Ectodermal cell (in vitro differentiated cells): Measurements from ENCODE around the gene TXNDC17.

Experiments used
- H3K27ac ChIP-seq: 2 replicates; pipeline ENCODE4 v1.7.0; 2013; ENCODE audit warnings: mild to moderate bottlenecking, low read depth, low read length; ENCODE audit not compliant: insufficient read depth, poor library complexity, severe bottlenecking
- H3K27me3 ChIP-seq: 2 replicates; pipeline ENCODE4 v1.7.0; 2013; ENCODE audit warnings: mild to moderate bottlenecking, low read length; ENCODE audit not compliant: insufficient read depth, control insufficient read depth, poor library complexity, severe bottlenecking
- H3K36me3 ChIP-seq: one replicate; pipeline ENCODE4 v1.7.0; 2013; ENCODE audit warnings: low read length; ENCODE audit not compliant: control insufficient read depth, insufficient read depth
- H3K4me1 ChIP-seq: one replicate; pipeline ENCODE4 v1.7.0; 2013; ENCODE audit warnings: low read length; ENCODE audit not compliant: control insufficient read depth, insufficient read depth
- H3K4me3 ChIP-seq: 2 replicates; pipeline ENCODE4 v1.7.0; 2013; ENCODE audit warnings: low read depth, low read length, control low read depth; ENCODE audit not compliant: insufficient read depth
- H3K9me3 ChIP-seq: 2 replicates; pipeline ENCODE4 v1.7.0; 2013; ENCODE audit warnings: mild to moderate bottlenecking, low read length, moderate library complexity; ENCODE audit not compliant: control insufficient read depth
- WGBS, 2 experiments: methylation state at CpG; one replicate each; pipeline ENCODE4 v1.1.7; 2013; ENCODE audit warnings: missing lambda C conversion rate in 2 of 2; 5-methylcytosine and 5-hydroxymethylcytosine counted together

Gene TXNDC17

DNA sequence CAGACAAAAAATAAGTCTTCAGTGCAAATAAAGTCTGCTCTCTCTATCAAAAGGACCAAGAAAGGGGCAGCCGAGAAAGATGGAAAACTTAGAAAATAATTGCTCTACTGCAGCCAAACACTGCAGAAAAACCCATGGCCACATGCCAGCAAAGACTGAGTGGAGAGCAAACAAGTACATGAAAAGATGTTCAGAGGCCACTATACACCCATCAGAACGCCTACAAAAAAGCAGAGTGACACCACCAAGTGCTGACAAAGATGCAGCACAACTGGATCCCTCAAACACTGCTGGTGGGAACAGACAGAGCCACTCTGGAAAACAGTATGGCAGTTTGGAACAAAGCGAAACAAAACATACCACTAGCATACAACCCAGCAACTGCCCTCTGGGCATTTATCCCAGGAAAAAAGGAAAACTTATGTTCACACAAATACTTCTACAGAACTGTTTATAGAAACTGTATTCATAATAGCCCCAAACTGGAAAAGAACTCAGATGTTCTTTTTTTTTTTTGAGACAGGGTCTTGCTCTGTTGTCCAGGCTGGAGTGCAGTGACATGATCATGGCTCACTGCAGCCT lies 37.0 kb upstream of the TXNDC17 start:
- 94% methylated on average over 3 of the region's 3 CpGs for WGBS, 2 experiments
- H3K9me3 ChIP-seq = no peaks in the 10 kb centered on the region
- no peak overlapping the region for H3K4me3 ChIP-seq
- no peak overlapping the region for H3K27ac ChIP-seq
- no peaks in the 10 kb centered on the region for H3K4me1 ChIP-seq
- H3K27me3 ChIP-seq = no peaks in the 10 kb centered on the region
- peaks cover 22% of the 10 kb centered on the region for H3K36me3 ChIP-seq

DNA sequence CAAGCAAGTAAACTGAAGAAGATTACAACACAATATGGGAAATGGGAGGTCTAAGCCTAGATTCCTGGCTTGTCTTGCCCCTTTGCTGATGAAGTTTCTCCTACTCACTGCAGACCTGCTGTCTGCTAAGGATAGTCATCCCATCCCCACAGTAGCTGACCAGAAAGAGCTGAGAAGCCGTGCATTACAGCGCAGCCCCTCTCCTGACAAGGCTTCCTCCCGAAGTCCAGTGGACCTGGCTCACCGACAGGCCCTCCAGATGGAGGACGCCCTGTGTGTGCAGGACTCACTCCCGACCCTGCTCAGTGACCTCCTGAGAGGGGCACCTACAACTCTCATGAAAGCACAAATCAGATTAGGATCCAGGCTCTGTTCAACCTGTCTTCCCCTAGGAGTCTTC lies 35.7 kb upstream of the TXNDC17 start:
- H3K4me1 ChIP-seq = no peaks in the 10 kb centered on the region
- H3K27ac ChIP-seq = no peak overlapping the region
- H3K27me3 ChIP-seq = no peaks in the 10 kb centered on the region
- no peak overlapping the region for H3K4me3 ChIP-seq
- WGBS, 2 experiments = 94 to 95% methylated on average over 6 of the region's 6 CpGs
- H3K9me3 ChIP-seq = no peaks in the 10 kb centered on the region
- H3K36me3 ChIP-seq = peaks cover 28% of the 10 kb centered on the region

DNA sequence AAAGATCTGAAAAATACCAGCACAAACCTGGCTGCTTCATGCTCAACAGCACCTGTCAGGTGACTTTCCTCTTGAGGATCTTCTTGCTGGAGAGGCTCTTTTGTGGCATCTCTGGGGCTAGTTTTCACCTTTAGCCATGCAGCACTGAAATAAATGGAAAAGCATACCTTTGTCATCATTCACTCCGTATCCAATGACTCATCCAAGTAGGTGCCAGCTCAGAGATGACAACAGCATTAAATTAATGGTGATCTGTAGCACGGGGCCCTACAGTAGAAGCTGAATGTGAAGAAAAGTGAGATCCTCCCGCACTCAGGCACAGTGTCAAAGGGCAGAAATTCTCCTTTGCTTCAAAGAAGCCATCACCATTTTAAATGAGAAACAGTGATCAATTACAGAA lies 32.5 kb upstream of the TXNDC17 start:
- Histone ChIP-seq H3K9me3 (no peaks in the 10 kb centered on the region), H3K36me3 (peaks cover 28% of the 10 kb centered on the region), H3K4me1 (no peaks in the 10 kb centered on the region), H3K27ac (no peak overlapping the region), H3K27me3 (no peaks in the 10 kb centered on the region), H3K4me3 (no peak overlapping the region)
- 96 to 97% methylated on average over 3 of the region's 3 CpGs for WGBS, 2 experiments

DNA sequence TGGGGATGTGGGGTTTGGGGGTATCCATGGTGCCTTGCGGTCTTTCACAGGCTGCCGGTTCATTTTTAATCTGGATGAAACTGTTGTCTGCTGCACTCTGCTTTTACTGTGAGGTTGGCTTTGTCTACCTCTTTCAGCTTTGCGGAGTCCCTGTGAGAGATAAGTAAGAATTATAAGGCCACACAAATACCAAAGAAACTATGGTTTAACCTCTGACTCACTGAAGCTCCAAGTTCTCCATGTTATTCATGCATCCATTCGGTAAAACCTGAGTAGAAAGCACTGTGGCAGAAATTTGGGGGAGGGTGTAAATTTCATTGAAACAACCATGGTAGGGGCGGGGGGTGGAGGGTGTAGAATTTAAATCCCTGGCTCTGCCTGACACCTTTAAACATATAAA lies 30.8 kb upstream of the TXNDC17 start:
- peaks cover 28% of the 10 kb centered on the region for H3K36me3 ChIP-seq
- H3K4me1 ChIP-seq = no peaks in the 10 kb centered on the region
- WGBS, 2 experiments = 96 to 100% methylated on average over 4 of the region's 5 CpGs

DNA sequence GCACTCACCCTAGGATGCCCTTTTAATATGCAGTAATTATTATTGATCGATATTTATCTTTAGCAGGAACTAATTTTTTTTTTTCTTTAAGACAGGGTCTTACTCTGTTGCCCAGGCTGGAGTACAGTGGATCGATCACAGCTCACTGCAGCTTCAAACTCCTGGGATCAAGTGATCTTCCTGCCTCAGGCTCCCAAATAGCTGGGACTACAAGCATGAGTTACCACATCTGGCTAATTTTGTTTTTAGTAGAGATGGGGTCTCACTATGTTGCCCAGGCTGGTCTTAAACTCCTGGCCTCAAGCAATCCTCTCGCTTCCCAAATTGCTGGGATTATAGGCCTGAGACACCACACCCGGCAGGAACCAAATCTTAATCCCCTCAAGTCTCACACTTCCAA lies 29.6 kb upstream of the TXNDC17 start:
- Histone ChIP-seq H3K9me3 (no peaks in the 10 kb centered on the region), H3K4me3 (no peak overlapping the region), H3K36me3 (peaks cover 21% of the 10 kb centered on the region), H3K27me3 (no peaks in the 10 kb centered on the region), H3K4me1 (no peaks in the 10 kb centered on the region), H3K27ac (no peak overlapping the region)
- 91% methylated on average over 4 of the region's 4 CpGs for WGBS, 2 experiments

More for the DNA sequence above, 30.8 kb upstream of the TXNDC17 start:
- H3K27me3 ChIP-seq = no peaks in the 10 kb centered on the region
- no peaks in the 10 kb centered on the region for H3K9me3 ChIP-seq
- no peak overlapping the region for H3K27ac ChIP-seq
- H3K4me3 ChIP-seq = no peak overlapping the region

DNA sequence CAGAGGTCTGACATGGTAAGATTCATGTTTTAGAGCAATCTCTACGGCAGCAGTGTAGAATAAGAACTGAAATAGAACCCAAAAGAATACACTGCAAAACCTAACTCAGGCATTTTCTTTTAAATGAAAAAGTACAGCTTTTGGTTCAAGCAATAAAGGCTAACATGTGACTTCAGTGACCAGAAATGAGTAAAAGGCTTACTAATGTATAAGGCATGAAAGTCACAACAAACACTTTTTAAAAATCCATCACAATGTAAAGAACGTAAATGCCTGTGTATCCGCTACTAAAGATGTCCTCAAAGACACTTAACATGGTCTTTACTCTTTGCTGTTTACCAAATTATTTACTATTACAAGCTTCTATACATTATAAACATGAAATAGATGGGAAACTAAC lies 16.9 kb upstream of the TXNDC17 start:
- Histone ChIP-seq H3K27me3 (no peaks in the 10 kb centered on the region), H3K4me3 (no peak overlapping the region), H3K36me3 (peaks cover 38% of the 10 kb centered on the region), H3K27ac (no peak overlapping the region), H3K4me1 (no peaks in the 10 kb centered on the region), H3K9me3 (no peaks in the 10 kb centered on the region)
- WGBS, 2 experiments = 92 to 93% methylated on average over 3 of the region's 3 CpGs

DNA sequence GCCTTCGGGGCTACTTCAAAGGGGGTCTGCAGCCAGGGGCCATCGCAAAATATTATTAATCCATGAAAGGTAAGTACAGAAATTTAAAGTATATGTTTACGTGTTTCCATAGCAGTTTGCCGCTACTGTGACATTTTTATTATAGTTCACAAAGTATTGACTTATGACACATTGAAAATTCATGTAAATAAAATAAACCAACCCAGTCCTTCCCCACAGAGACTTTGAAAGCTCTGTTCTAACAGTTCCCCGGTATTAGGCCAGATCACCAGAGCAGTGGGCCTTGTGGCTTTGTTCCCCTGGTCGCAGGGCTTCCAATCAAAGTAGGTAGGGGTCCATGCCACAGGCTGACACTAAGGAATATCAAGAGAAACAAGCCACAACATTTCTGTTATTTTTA lies 14.2 kb upstream of the TXNDC17 start:
- Histone ChIP-seq H3K27me3 (no peaks in the 10 kb centered on the region), H3K36me3 (peaks cover 40% of the 10 kb centered on the region), H3K9me3 (no peaks in the 10 kb centered on the region), H3K4me1 (no peaks in the 10 kb centered on the region), H3K4me3 (no peak overlapping the region), H3K27ac (no peak overlapping the region)
- 93 to 98% methylated on average over 5 of the region's 6 CpGs for WGBS, 2 experiments

DNA sequence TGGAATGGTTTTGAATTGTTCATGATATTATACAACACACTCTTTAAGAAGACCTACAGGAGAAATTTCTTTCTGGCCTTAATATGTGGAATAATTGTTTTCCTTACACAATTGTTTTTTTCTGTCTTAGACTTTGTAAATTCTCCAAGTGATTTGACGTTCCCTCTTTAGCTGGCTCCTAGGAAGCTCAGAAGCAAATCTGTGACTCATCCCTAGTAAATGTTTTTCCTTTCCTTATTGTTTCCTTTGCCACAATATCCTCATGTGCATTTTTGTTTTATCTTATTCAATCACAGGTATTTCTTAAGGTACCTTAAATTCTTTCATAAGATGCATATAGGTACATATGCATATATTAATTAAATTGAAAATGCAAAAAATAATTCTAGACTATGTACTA lies 13.8 kb upstream of the TXNDC17 start:
- H3K27ac ChIP-seq = no peak overlapping the region
- H3K9me3 ChIP-seq = no peaks in the 10 kb centered on the region
- H3K4me3 ChIP-seq = no peak overlapping the region
- H3K27me3 ChIP-seq = no peaks in the 10 kb centered on the region
- H3K4me1 ChIP-seq = no peaks in the 10 kb centered on the region
- H3K36me3 ChIP-seq = peaks cover 40% of the 10 kb centered on the region
- WGBS, 2 experiments = 93 to 94% methylated on average over 1 of the region's 1 CpG

DNA sequence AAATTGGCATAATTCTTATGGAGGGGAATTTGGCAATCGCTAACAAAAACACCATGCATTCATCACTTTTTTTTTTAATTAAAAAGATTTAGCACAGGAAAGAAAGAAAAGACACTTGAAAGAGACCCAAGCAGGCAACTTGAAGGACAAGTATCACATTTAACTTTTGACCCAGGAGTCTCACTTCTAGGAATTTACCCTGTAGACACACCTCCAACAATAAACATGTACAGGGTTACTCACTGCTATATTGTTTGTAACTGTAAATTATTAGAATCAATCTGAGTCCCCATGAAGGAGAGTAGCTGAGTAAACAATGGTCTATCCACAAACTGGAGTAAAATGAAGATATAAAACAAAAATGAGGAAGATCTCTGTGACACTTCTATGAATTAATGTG lies 10.5 kb upstream of the TXNDC17 start:
- 100% methylated on average over 1 of the region's 1 CpG; no CpG with 5 or more reads in 1 of the 2 experiments for WGBS, 2 experiments
- Histone ChIP-seq H3K36me3 (peaks cover 39% of the 10 kb centered on the region), H3K27me3 (no peaks in the 10 kb centered on the region), H3K4me1 (no peaks in the 10 kb centered on the region), H3K4me3 (no peak overlapping the region), H3K9me3 (no peaks in the 10 kb centered on the region), H3K27ac (no peak overlapping the region)

DNA sequence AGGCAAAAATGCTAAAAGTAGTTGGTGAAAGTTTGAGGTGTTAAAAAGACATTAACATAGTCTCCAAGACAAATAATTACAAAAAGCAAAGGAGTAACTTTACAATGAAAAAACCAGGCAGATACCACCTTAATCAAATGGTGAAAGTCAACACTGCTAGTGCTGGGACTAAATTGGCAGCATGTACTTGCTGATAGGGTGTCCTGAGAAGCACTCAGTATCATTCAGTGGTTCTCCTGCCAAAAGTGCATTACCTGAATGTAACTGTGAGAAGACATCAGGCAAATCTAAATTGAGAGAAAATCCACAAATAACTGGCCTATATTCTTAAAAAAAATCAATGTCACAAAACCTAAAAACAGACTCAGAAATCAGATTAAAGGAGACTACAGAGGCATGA lies 8.3 kb upstream of the TXNDC17 start:
- no peak overlapping the region for H3K27ac ChIP-seq
- no peak overlapping the region for H3K4me3 ChIP-seq
- H3K4me1 ChIP-seq = no peaks in the 10 kb centered on the region
- peaks cover 29% of the 10 kb centered on the region for H3K36me3 ChIP-seq
- no peaks in the 10 kb centered on the region for H3K9me3 ChIP-seq
- no peaks in the 10 kb centered on the region for H3K27me3 ChIP-seq

DNA sequence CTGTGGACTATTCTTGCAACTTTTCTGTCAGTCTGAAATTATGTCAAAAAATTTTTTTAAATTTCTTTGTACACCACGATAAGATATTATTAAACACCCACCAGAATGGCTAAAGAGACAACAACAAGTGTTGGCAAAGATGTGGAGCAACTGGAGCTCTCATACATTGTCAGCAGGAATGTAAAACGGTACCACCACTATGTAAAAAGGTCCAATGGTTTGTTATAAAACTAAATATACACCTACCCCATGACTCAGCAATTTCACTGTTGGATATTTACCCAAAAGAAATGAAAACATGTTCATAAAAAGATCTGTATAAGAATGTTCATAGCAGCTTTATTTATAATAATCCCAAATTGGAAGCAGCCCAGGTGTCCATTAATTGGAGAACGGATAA lies 7.6 kb upstream of the TXNDC17 start:
- Histone ChIP-seq H3K27me3 (no peaks in the 10 kb centered on the region), H3K4me1 (no peaks in the 10 kb centered on the region), H3K27ac (no peak overlapping the region), H3K9me3 (no peaks in the 10 kb centered on the region), H3K36me3 (peaks cover 22% of the 10 kb centered on the region), H3K4me3 (no peak overlapping the region)
- WGBS, 2 experiments = 100% methylated on average over 1 to 3 of the region's 3 CpGs
